Keratinocyte (primary cell): Measurements from ENCODE around the gene BOD1L1. TPM values are rescaled to one million over a fixed set of nuclear protein-coding genes. Genes with fewer than 3 reads are reported as not detected.

Source experiments
- DNase-seq: peaks from one replicate; pipeline ENCODE4 v3.0.0-alpha.2; 2011; ENCODE audit warnings: low read depth, missing footprints, low spot score
- FAIRE-seq: peaks from 2 replicates; lab custom pipeline; 2011; peaks lifted over from hg19 to GRCh38; lab: Jason Lieb, UNC
- H2AFZ ChIP-seq: 2 replicates; pipeline ENCODE4 v1.6.0; 2012; ENCODE audit warnings: low read length, control low read depth, inconsistent platforms; ENCODE audit not compliant: control insufficient read depth
- H3K27ac ChIP-seq: 2 replicates; pipeline ENCODE4 v1.5.1; 2011; ENCODE audit warnings: low read length; ENCODE audit not compliant: control insufficient read depth, insufficient read depth
- H3K27me3 ChIP-seq: 3 replicates; pipeline ENCODE4 v1.6.0; 2011; ENCODE audit warnings: low read length; ENCODE audit not compliant: control insufficient read depth, insufficient read depth; ENCODE audit errors: extremely low read depth
- H3K36me3 ChIP-seq, 2 experiments: 2 replicates in 1 of 2; 3 replicates in 1 of 2; pipeline ENCODE4 v1.5.1; 2011; ENCODE audit warnings: low read length in 2 of 2, mild to moderate bottlenecking in 1 of 2; ENCODE audit not compliant: control insufficient read depth in 2 of 2, insufficient read depth in 2 of 2; ENCODE audit errors: extremely low read depth in 1 of 2
- H3K4me1 ChIP-seq: 3 replicates; pipeline ENCODE4 v1.5.1; 2011; ENCODE audit warnings: low read length; ENCODE audit not compliant: control insufficient read depth, insufficient read depth; ENCODE audit errors: extremely low read depth
- H3K4me2 ChIP-seq: 3 replicates; pipeline ENCODE4 v1.6.0; 2011; ENCODE audit warnings: low read depth, low read length; ENCODE audit not compliant: control insufficient read depth, insufficient read depth; ENCODE audit errors: extremely low read depth
- H3K4me3 ChIP-seq, 3 experiments: fragments of 200-600 bp in 1 of 3; sonication (generic) in 1 of 3; 2 replicates in 2 of 3; 3 replicates in 1 of 3; pipeline ENCODE4 v1.5.1; 2011 to 2016; ENCODE audit warnings: low read length in 3 of 3, mild to moderate bottlenecking in 3 of 3, control low read depth in 2 of 3, inconsistent platforms in 1 of 3, low read depth in 1 of 3, mixed read lengths in 1 of 3, mixed run types in 1 of 3, moderate library complexity in 1 of 3; ENCODE audit not compliant: control insufficient read depth in 2 of 3, insufficient read depth in 2 of 3; ENCODE audit errors: extremely low read depth in 1 of 3
- H3K79me2 ChIP-seq: 2 replicates; pipeline ENCODE4 v1.6.0; 2012; ENCODE audit warnings: low read length; ENCODE audit not compliant: control insufficient read depth, insufficient read depth
- H3K9ac ChIP-seq: 3 replicates; pipeline ENCODE4 v1.6.0; 2011; ENCODE audit warnings: low read length; ENCODE audit not compliant: control insufficient read depth, insufficient read depth; ENCODE audit errors: extremely low read depth
- H3K9me1 ChIP-seq: 3 replicates; pipeline ENCODE4 v1.6.0; 2011; ENCODE audit warnings: low read length; ENCODE audit not compliant: control insufficient read depth, insufficient read depth; ENCODE audit errors: extremely low read depth
- H3K9me3 ChIP-seq: 2 replicates; pipeline ENCODE4 v1.5.1; 2012; ENCODE audit warnings: low read depth, low read length; ENCODE audit not compliant: control insufficient read depth
- H4K20me1 ChIP-seq: 3 replicates; pipeline ENCODE4 v1.6.0; 2011; ENCODE audit warnings: low read length; ENCODE audit not compliant: control insufficient read depth, insufficient read depth; ENCODE audit errors: extremely low read depth
- CTCF ChIP-seq, 3 experiments: IDR thresholded peaks in 1 of 3; conservative IDR thresholded peaks in 1 of 3; optimal IDR thresholded peaks in 1 of 3; 2 replicates in 2 of 3; 3 replicates in 1 of 3; pipeline versions ENCODE3 to v1.5.1; 2011; ENCODE audit warnings: low read length in 3 of 3, mild to moderate bottlenecking in 3 of 3, moderate library complexity in 2 of 3, control low read depth in 1 of 3, inconsistent platforms in 1 of 3; ENCODE audit not compliant: insufficient read depth in 2 of 3; ENCODE audit errors: extremely low read depth in 1 of 3
- EZH2 ChIP-seq: IDR thresholded peaks from one replicate; pipeline ENCODE4 v1.6.1; 2012; ENCODE audit warnings: inconsistent platforms, mild to moderate bottlenecking, low read length, moderate library complexity
- dilution Hi-C: fragments of 300-500 bp; cut with MboI; formaldehyde crosslinking; loops from one replicate; pipeline ENCODE4 v1.7.0; 2020; ENCODE audit warnings: low sequenced_read_pairs; ENCODE audit not compliant: extremely low pct_ligation_motif_present
- polyA plus RNA-seq, 5 experiments: library from polyadenylated mRNA; depleted of rRNA in 3 of 5; stranded (reverse) in 3 of 5; stranded (forward) in 1 of 5; unstranded in 1 of 5; fragments of >200 nt; gene quantifications; 1 replicate in 1 of 5; 2 replicates in 3 of 5; 3 replicates in 1 of 5; pipeline versions ENCODE4 v1.2.1 to v1.2.3, GENCODE V29; 2011 to 2012; ENCODE audit warnings: missing spikeins in 2 of 5, low read depth in 1 of 5, low replicate concordance in 1 of 5

Gene BOD1L1
- polyA plus RNA-seq, 1 donor (not counting 4 experiments of a cell fraction or from before 2014, with no cell fraction given): 20.6 TPM

GRCh38 chr4:13528821-13529127 is 98.8 kb downstream of the BOD1L1 start:
- Histone ChIP-seq H3K27me3 (peaks cover 99% of the 10 kb centered on the region), H3K4me1 (peaks cover 3% of the 10 kb centered on the region), H3K9me3 (peaks cover 11% of the 10 kb centered on the region), H3K79me2 (no peaks in the 10 kb centered on the region), H3K4me3 (no peak overlapping the region), H2AFZ (no peak overlapping the region), H4K20me1 (no peaks in the 10 kb centered on the region), H3K9ac (no peak overlapping the region), H3K36me3 (no peaks in the 10 kb centered on the region), H3K9me1 (no peaks in the 10 kb centered on the region), H3K27ac (no peak overlapping the region), H3K4me2 (peak overlapping the region; percentile 30)
- FAIRE-seq: no peak
- no peak for DNase-seq
- dilution Hi-C loops: no loop called here
- TF ChIP-seq CTCF (optimal IDR thresholded peaks at IDR 0.05 in 1 of 3, IDR thresholded peaks at IDR 0.05 in 1 of 3, conservative IDR thresholded peaks at IDR 0.05 in 1 of 3; ENCODE audit: extremely low read depth in 1 of 3, insufficient read depth in 2 of 3, low read length in 3 of 3) (no peak), EZH2 (no peak)

- Histone ChIP-seq H3K9ac (no peak overlapping the region), H3K9me3 (peaks cover 11% of the 10 kb centered on the region), H3K4me2 (peak overlapping the region; percentile 30), H3K4me1 (peaks cover 3% of the 10 kb centered on the region), H3K4me3 (no peak overlapping the region), H3K9me1 (no peaks in the 10 kb centered on the region), H3K79me2 (no peaks in the 10 kb centered on the region), H3K27ac (no peak overlapping the region), H3K36me3 (no peaks in the 10 kb centered on the region), H4K20me1 (no peaks in the 10 kb centered on the region), H2AFZ (no peak overlapping the region), H3K27me3 (peaks cover 99% of the 10 kb centered on the region)
- FAIRE-seq (no peak), DNase-seq (no peak)
- TF ChIP-seq EZH2: no peak
- no peak for TF ChIP-seq CTCF (optimal IDR thresholded peaks at IDR 0.05 in 1 of 3, IDR thresholded peaks at IDR 0.05 in 1 of 3, conservative IDR thresholded peaks at IDR 0.05 in 1 of 3; ENCODE audit: extremely low read depth in 1 of 3, insufficient read depth in 2 of 3, low read length in 3 of 3)
- dilution Hi-C loops: no loop called here
Observed at GRCh38 chr4:13527981-13528820, 99.3 kb downstream of the BOD1L1 start.
